SU-DHL-6 (cell line): ENCODE data around the gene WDR83.

ENCODE experiments used
- H2AFZ ChIP-seq: fragments of 200-600 bp; sonication (generic); 2 replicates; pipeline ENCODE4 v1.6.1; 2014; ENCODE audit warnings: low read depth, mild to moderate bottlenecking, moderate library complexity, mixed read lengths, antibody characterized with exemption, low read length; ENCODE audit not compliant: severe bottlenecking
- H3F3A ChIP-seq: fragments of 200-600 bp; shearing (Covaris generic); 2 replicates; pipeline ENCODE4 v1.6.0; 2016; ENCODE audit warnings: antibody characterized with exemption, mild to moderate bottlenecking; ENCODE audit not compliant: insufficient read depth
- H3K27ac ChIP-seq: fragments of 200-600 bp; sonication (generic); 2 replicates; pipeline ENCODE4 v1.5.1; 2016; ENCODE audit warnings: low read depth, mild to moderate bottlenecking, low read length, moderate library complexity, mixed read lengths
- H3K27me3 ChIP-seq: fragments of 200-600 bp; sonication (generic), shearing (Covaris generic); 2 replicates; pipeline ENCODE4 v1.6.0; 2014; ENCODE audit warnings: mild to moderate bottlenecking, low read length
- H3K36me3 ChIP-seq: fragments of 200-600 bp; sonication (generic); 2 replicates; pipeline ENCODE4 v1.6.1; 2014; ENCODE audit warnings: mild to moderate bottlenecking, low read length, mixed read lengths
- H3K4me2 ChIP-seq: fragments of 300-600, 200-600 bp; shearing (Covaris generic), sonication (generic); 2 replicates; pipeline ENCODE4 v1.6.0; 2014; ENCODE audit warnings: low read length, low read depth, mild to moderate bottlenecking; ENCODE audit not compliant: poor library complexity, severe bottlenecking
- H3K4me3 ChIP-seq: fragments of 200-600 bp; sonication (generic); 2 replicates; pipeline ENCODE4 v1.5.1; 2014; ENCODE audit warnings: antibody characterized with exemption, low read length, mild to moderate bottlenecking, mixed read lengths; ENCODE audit not compliant: insufficient read depth, poor library complexity, severe bottlenecking
- H3K79me2 ChIP-seq: fragments of 200-600 bp; sonication (generic); 2 replicates; pipeline ENCODE4 v1.6.1; 2014; ENCODE audit warnings: mild to moderate bottlenecking, low read length, moderate library complexity; ENCODE audit not compliant: insufficient read depth
- H3K9ac ChIP-seq: fragments of 200-600 bp; sonication (generic); 2 replicates; pipeline ENCODE4 v1.7.0; 2014; ENCODE audit warnings: mild to moderate bottlenecking, low read length
- H3K9me2 ChIP-seq: fragments of 200-600 bp; sonication (generic); replicated peaks from 2 replicates; pipeline ENCODE4 v1.6.1; 2014; ENCODE audit warnings: low read length; ENCODE audit not compliant: insufficient read depth
- H3K9me3 ChIP-seq: fragments of 200-600 bp; sonication (generic); 2 replicates; pipeline ENCODE4 v1.6.1; 2014; ENCODE audit warnings: low read length, mixed read lengths; ENCODE audit not compliant: insufficient read depth
- H4K20me1 ChIP-seq: fragments of 200-600 bp; sonication (generic); 2 replicates; pipeline ENCODE4 v1.6.1; 2014; ENCODE audit warnings: low read depth, mild to moderate bottlenecking, antibody characterized with exemption, low read length, moderate library complexity, mixed read lengths
- EZH2phosphoT487 ChIP-seq: fragments of 200-600 bp; sonication (generic), shearing (Covaris generic); conservative IDR thresholded peaks from 2 replicates; pipeline ENCODE4 v1.6.1; 2018; ENCODE audit warnings: mild to moderate bottlenecking, antibody characterized with exemption, low read length, moderate library complexity, mixed read lengths
- TF ChIP-seq, protein P1 (sequence below): fragments of 200-600 bp; sonication (generic); IDR thresholded peaks from one replicate; pipeline ENCODE4 v1.5.1; 2017; ENCODE audit warnings: antibody characterized with exemption, mild to moderate bottlenecking, low read length, moderate library complexity; ENCODE audit not compliant: insufficient read depth, poor library complexity, severe bottlenecking

WDR83 gene

DNA sequence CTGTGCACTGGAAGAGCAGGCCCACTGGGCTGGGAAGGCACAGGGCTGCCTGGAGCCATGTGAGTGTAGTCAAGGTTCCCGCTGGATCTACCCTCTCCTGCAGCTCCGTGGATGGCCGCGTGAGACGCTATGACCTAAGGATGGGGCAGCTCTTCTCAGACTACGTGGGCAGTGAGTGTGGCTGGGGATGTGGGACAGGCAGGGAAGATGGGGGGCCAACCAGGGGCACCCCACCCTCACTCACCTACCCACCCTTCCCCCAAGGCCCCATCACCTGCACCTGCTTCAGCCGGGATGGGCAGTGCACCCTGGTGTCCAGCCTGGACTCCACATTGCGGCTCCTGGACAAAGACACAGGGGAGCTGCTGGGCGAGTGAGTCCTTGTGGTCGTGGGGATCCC is 6.1 kb downstream of the WDR83 start:
- Histone ChIP-seq H4K20me1 (peaks cover 3% of the 10 kb centered on the region; the same call in 1 of the 2 replicates), H3F3A (0 out of 2 replicates have a peak, but pooled peaks cover 5% of the 10 kb centered on the region), H3K4me3 (no peak overlapping the region), H2AFZ (no peak overlapping the region), H3K27me3 (no peaks in the 10 kb centered on the region), H3K36me3 (no peaks in the 10 kb centered on the region; the same call in 1 of the 2 replicates), H3K4me2 (no peak overlapping the region), H3K27ac (no peak overlapping the region), H3K9ac (no peak overlapping the region), H3K9me2 (no peaks in the 10 kb centered on the region), H3K9me3 (no peaks in the 10 kb centered on the region), H3K79me2 (peaks cover 21% of the 10 kb centered on the region)
- TF ChIP-seq, protein P1, sequence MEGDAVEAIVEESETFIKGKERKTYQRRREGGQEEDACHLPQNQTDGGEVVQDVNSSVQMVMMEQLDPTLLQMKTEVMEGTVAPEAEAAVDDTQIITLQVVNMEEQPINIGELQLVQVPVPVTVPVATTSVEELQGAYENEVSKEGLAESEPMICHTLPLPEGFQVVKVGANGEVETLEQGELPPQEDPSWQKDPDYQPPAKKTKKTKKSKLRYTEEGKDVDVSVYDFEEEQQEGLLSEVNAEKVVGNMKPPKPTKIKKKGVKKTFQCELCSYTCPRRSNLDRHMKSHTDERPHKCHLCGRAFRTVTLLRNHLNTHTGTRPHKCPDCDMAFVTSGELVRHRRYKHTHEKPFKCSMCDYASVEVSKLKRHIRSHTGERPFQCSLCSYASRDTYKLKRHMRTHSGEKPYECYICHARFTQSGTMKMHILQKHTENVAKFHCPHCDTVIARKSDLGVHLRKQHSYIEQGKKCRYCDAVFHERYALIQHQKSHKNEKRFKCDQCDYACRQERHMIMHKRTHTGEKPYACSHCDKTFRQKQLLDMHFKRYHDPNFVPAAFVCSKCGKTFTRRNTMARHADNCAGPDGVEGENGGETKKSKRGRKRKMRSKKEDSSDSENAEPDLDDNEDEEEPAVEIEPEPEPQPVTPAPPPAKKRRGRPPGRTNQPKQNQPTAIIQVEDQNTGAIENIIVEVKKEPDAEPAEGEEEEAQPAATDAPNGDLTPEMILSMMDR, result no peak
- no peak for TF ChIP-seq EZH2phosphoT487

- Histone ChIP-seq H3K9ac (no peak overlapping the region), H3K4me2 (no peak overlapping the region), H3K36me3 (no peaks in the 10 kb centered on the region; the same call in 1 of the 2 replicates), H3F3A (0 out of 2 replicates have a peak, but pooled peaks cover 5% of the 10 kb centered on the region), H3K9me2 (no peaks in the 10 kb centered on the region), H3K27me3 (no peaks in the 10 kb centered on the region), H2AFZ (no peak overlapping the region), H3K4me3 (no peak overlapping the region), H3K27ac (no peak overlapping the region), H3K9me3 (no peaks in the 10 kb centered on the region), H4K20me1 (peaks cover 3% of the 10 kb centered on the region; the same call in 1 of the 2 replicates), H3K79me2 (peaks cover 15% of the 10 kb centered on the region)
- TF ChIP-seq, protein P1, result no peak
- TF ChIP-seq EZH2phosphoT487, result no peak
Measured at GRCh38 chr19:12675399-12675798, 8.8 kb downstream of the WDR83 start.

GRCh38 chr19:12675940-12676339 is 9.3 kb downstream of the WDR83 start:
- TF ChIP-seq EZH2phosphoT487, result no peak
- TF ChIP-seq, protein P1, result no peak
- no peaks in the 10 kb centered on the region; the same call in 1 of the 2 replicates for H3K36me3 ChIP-seq
- no peak overlapping the region for H3K4me3 ChIP-seq
- H3K27ac ChIP-seq, result no peak overlapping the region
- H3F3A ChIP-seq, result peaks cover 6% of the 10 kb centered on the region; the same call in 1 of the 2 replicates
- no peaks in the 10 kb centered on the region for H3K9me3 ChIP-seq
- no peak overlapping the region for H3K9ac ChIP-seq
- H3K9me2 ChIP-seq, result no peaks in the 10 kb centered on the region
- no peaks in the 10 kb centered on the region for H3K27me3 ChIP-seq
- H3K79me2 ChIP-seq, result peaks cover 15% of the 10 kb centered on the region
- peaks cover 3% of the 10 kb centered on the region; the same call in 1 of the 2 replicates for H4K20me1 ChIP-seq
- H3K4me2 ChIP-seq, result no peak overlapping the region
- H2AFZ ChIP-seq, result no peak overlapping the region
